GM19452 (cell line): ENCODE results near the gene TPK1.
"Not testable (repeated sequence)": the region's sequence is repeated elsewhere in the genome, so short reads cannot be mapped to it uniquely, and the experiment has no call there.

Source experiments
- ATAC-seq: cut with Tn5 transposase; IDR thresholded peaks from one replicate; pipeline ENCODE4 v1.9.1; 2021; ENCODE audit not compliant: unreplicated experiment

Gene TPK1

GRCh38 chr7:144653449-144653848 is 182.4 kb downstream of the TPK1 start:
- ATAC-seq: peak; percentile 64

GRCh38 chr7:144650439-144650838 is 185.4 kb downstream of the TPK1 start:
- no peak for ATAC-seq

GRCh38 chr7:144649120-144649519 is 186.7 kb downstream of the TPK1 start:
- ATAC-seq: no peak

DNA sequence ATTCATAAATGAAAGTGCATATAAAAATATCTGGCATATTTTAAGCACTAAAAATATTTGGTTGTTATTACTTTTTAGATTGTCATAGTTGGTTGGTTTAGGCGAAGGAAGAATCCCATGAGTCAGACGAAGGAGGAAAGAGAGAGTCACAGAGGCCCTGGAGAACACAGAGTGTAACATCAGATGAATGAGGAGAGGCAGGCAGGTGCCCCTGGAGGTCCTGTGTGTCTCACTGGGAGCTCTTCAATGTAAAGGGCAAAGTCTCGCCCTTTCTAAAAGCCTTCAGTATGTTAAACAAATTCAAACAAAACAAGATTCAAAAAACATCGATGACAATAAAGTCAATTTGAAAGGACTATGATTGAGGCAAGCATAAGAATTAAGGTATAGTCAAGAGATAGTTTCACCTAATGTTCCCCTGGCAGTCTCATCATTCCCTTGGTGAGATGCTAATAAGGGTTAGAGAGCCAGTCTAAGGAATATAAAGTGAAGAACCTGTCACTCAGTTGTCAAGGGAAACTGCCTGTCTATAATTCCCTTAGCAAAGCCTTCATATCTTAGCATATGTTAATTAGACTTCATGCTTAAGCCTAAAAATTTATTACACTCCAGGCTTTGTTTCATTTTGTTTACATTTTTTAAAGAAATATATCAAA is 194.3 kb downstream of the TPK1 start:
- ATAC-seq: no peak

DNA sequence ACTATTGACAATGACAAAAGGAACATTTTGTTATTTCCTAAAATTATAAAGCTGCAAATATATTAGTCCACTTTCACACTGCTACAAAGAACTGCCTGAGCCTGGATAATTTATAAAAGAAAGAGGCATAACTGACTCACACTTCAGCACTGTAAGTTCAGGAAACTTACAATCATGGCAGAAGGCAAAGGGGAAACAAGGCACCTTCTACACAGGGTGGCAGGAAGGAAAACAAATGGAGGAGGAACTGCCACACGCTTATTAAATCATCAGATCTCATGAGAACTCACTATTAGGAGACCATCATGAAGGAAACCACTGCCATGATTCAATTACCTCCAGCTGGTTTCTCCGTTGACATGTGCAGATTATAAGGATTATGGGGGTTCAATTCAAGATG is 203.1 kb downstream of the TPK1 start:
- ATAC-seq: no peak

DNA sequence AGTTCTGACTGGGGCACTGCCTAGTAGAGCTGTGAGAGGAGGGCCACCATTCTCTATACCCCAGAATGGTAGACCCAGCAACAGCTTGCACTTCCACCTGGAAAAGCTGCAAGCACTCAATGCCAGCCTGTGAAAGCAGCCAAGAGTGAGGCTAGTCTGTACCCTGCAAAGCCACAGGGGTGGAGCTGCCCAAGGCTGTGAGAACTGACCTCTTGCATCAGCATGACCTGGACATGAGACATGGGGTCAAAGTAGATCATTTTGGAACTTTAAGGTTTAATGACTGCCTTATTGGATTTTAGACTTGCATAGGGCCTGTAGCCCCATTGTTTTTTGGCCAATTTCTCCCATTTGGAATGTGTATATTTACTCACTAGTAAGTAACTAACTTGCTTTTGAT is 206.3 kb downstream of the TPK1 start:
- no peak for ATAC-seq

DNA sequence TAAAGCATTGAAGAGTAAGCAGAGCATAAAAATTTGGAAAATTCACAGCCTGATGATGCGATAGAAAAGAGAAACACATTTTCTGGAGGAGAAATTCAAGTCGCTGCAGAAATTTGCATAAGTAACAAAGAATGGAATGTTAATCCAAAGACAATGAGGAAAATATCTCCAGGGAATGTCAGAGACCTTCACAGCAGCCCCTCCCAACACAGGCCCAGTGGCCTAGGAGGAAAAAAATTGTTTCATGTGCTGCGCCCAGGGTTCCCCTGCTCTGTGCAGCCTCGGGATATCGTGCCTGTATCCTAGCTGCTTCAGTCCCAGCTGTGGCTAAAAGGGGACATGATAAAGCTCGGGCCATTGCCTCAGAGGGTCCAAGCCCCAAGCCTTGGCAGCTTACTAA is 206.8 kb downstream of the TPK1 start:
- ATAC-seq: no peak

GRCh38 chr7:144628176-144628575 is 207.7 kb downstream of the TPK1 start:
- ATAC-seq: no peak

DNA sequence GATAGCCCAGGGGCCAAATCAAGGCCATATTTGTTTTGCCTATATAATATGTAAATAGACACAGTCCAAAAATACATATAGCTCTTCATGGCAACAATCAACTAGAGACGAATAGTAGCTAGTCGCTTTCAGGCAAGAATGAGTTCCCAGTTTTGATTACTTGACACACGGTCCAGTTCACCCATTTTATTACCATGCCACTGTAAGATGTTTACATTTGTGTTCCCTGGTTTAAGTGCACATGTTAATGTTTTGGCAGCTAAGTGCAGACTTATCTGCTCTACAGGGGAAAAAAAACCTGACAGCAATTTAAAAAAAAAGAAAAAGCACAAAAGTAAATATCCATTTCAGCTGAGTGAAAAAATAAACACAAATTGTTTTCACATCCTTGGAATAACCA is 213.1 kb downstream of the TPK1 start:
- no peak for ATAC-seq

DNA sequence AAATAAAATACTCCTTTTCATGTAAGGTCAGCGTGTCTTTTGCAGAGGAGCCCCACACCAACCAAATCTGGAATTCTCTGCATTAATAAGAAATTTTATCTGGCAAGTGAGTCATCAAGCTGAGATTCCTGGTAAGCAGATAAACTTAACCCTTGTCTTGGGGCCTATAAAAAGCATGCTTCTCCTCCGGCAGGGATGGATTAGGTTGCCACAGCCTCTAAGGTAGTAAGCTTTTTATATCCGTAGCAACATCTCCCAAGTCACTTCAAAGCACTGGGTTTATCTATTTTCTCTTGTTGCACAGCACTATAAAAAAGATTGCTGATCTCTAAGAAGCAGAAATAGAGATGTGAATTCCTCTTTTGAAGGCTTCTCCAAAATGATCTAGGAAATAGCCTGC is 229.6 kb downstream of the TPK1 start:
- no peak for ATAC-seq

DNA sequence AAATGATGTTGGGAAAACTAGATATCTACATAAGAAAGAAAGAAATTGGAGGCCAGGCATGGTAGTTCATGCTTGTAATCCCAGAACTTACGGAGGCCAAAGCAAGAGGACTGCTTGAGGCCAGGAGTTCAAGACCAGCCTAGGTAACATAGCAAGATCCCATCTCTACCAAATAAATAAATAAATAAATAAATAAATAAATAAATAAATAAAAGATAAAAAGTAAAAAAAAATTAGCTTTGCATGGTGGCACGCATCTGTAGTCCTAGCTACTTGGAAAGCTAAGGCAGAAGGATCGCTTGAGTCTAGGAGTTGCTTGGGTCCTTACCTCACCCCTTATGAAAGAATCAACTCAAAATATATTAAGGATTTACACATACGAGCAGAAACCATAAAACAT is 238.9 kb downstream of the TPK1 start:
- no peak for ATAC-seq

- ATAC-seq: no peak
Measured at GRCh38 chr7:144594580-144594979, 241.3 kb downstream of the TPK1 start.

DNA sequence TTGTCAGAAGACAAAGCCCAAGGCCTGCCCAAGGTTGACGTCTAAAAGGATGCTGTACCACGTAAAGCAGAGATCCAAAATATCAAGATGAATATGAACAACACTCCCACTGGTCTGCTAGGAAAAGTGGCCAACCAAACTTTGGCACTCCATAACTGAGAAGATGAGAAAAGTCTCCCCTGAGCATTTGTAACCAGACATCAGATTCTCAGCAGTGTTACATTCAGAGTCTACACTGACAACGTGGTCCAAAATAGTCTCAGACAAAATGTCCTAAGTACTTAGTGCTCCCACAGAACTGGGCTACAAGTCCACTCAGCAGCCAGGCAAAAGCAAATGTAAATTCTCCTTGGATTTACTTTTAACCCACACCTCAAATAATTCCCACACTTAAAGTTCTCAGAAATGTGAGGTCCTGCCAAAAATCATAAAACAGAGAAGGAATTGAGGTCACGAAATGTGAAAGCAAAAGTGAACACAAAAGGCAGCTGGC is 247.2 kb downstream of the TPK1 start:
- no peak for ATAC-seq

GRCh38 chr7:144587701-144588100 is 248.2 kb downstream of the TPK1 start:
- ATAC-seq: no peak

GRCh38 chr7:144584726-144585125 is 251.1 kb downstream of the TPK1 start:
- ATAC-seq: no peak

- no peak for ATAC-seq
Measured at GRCh38 chr7:144579687-144580086, 256.2 kb downstream of the TPK1 start.

DNA sequence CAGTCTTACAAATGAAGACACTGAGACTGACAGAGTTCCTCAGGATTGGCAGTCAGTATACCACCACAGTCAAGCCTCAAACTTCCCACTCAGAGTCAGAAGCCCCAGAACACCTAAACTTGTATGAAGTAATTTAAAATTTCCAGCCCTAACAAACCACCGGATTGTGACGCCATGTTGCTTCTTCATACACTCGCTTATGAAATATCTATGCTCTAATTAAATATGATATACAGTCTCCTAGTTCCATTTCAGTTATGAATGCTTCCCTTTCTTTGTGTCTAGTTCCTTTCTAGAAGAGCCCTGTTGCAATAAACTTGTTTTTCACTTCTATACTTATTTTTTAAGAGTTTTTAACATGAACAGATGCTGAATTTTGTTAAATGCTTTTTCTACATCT is 260.4 kb downstream of the TPK1 start:
- ATAC-seq: no peak

- ATAC-seq: not testable (repeated sequence)
Measured at GRCh38 chr7:144574753-144575152, 261.1 kb downstream of the TPK1 start.

DNA sequence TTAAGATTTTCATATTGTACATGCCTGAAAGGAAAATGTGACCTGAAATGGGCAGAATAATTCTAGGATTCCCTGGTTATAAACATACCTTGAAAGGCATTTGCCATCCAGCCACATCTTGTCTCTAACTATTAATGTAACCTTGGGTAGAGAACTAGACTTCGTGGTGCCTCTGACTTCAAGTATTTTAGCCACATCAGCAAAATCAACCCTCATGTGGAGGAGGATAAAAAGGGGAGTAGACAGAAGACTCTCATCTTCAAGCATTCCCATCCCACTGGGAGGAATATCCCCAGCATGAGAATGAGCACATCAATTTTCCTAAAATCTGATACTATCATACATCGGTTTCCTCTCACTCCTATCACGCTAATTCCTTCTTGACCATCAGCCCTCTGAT is 267.6 kb downstream of the TPK1 start:
- no peak for ATAC-seq

GRCh38 chr7:144565586-144565985 is 270.3 kb downstream of the TPK1 start:
- no peak for ATAC-seq

DNA sequence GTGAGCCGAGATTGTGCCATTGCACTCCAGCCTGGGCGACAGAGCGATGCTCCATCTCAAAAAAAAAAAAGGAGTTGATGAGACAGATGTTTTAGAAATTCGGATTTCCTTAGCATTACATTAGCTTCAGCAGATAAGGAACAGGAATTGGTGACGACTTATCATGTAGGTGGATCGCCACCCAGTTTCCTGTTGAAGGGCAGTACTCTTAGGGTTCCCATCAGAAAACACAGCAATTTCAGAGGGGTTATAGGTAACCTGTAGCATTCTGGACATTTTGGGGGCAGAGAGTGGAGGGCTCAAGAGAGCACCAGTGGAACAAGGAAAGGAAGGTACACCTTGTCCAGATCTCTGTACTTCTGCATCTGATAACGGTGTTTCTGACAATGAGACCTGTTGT is 286.0 kb downstream of the TPK1 start:
- no peak for ATAC-seq

- ATAC-seq: no peak
Measured at GRCh38 chr7:144548556-144548955, 287.3 kb downstream of the TPK1 start.

GRCh38 chr7:144547888-144548287 is 288.0 kb downstream of the TPK1 start:
- no peak for ATAC-seq
